Measurements from ENCODE around the gene PCNX2.

Gene PCNX2

GRCh38 chr1:233295975-233296322 lies 424 bp upstream of the PCNX2 start:
- H3K4me3 ChIP-seq (replicated peaks; ENCODE audit: low read depth, low read length) = peak overlapping the region; percentile 79
- no peak for DNase-seq (ENCODE audit: low read depth)
- no peak for TF ChIP-seq CTCF (IDR thresholded peaks at IDR 0.05; ENCODE audit: low read length, missing control alignments)

GRCh38 chr1:233294913-233295236 lies 650 bp downstream of the PCNX2 start:
- TF ChIP-seq CTCF (IDR thresholded peaks at IDR 0.05; ENCODE audit: low read length, missing control alignments) = no peak
- H3K4me3 ChIP-seq (replicated peaks; ENCODE audit: low read depth, low read length) = peak overlapping the region; percentile 79
- peak; percentile 57 for DNase-seq (ENCODE audit: low read depth)

GRCh38 chr1:233293556-233294446 lies 1.7 kb downstream of the PCNX2 start:
- no peak for TF ChIP-seq CTCF (IDR thresholded peaks at IDR 0.05; ENCODE audit: low read length, missing control alignments)
- DNase-seq (ENCODE audit: low read depth) = no peak
- no peak overlapping the region for H3K4me3 ChIP-seq (replicated peaks; ENCODE audit: low read depth, low read length)

- no peak for DNase-seq (ENCODE audit: low read depth)
- H3K4me3 ChIP-seq (replicated peaks; ENCODE audit: low read depth, low read length) = no peak overlapping the region
- TF ChIP-seq CTCF (IDR thresholded peaks at IDR 0.05; ENCODE audit: low read length, missing control alignments) = no peak
These were observed 5.0 kb downstream of the PCNX2 start for GRCh38 chr1:233290396-233291034.

- no peak overlapping the region for H3K4me3 ChIP-seq (replicated peaks; ENCODE audit: low read depth, low read length)
- TF ChIP-seq CTCF (IDR thresholded peaks at IDR 0.05; ENCODE audit: low read length, missing control alignments) = no peak
- DNase-seq (ENCODE audit: low read depth) = no peak
These were observed 5.8 kb downstream of the PCNX2 start for GRCh38 chr1:233289676-233290075.

GRCh38 chr1:233282582-233282886 lies 13.0 kb downstream of the PCNX2 start:
- TF ChIP-seq CTCF (IDR thresholded peaks at IDR 0.05; ENCODE audit: low read length, missing control alignments) = no peak
- no peak overlapping the region for H3K4me3 ChIP-seq (replicated peaks; ENCODE audit: low read depth, low read length)
- no peak for DNase-seq (ENCODE audit: low read depth)
